BE2C (cell line): Measurements from ENCODE around the gene MYH14.
A peak's percentile ranks its signal among the peaks of the same experiment; 100 is the strongest.

ENCODE experiments used
- DNase-seq: peaks from one replicate; pipeline ENCODE4 v3.0.0-alpha.2; 2020
- H3K27me3 ChIP-seq: fragments of 250-450 bp; sonication (Bioruptor Pico); 2 replicates; pipeline ENCODE4 v1.5.1; 2020; ENCODE audit warnings: mild to moderate bottlenecking
- H3K36me3 ChIP-seq: fragments of 250-450 bp; sonication (Bioruptor Pico); 2 replicates; pipeline ENCODE4 v1.5.1; 2020; ENCODE audit warnings: mild to moderate bottlenecking
- H3K4me1 ChIP-seq: fragments of 250-450 bp; sonication (Bioruptor Pico); 2 replicates; pipeline ENCODE4 v1.5.1; 2020
- H3K4me3 ChIP-seq: 2 replicates; pipeline ENCODE4 v1.5.1; 2011; ENCODE audit warnings: low read depth, low read length
- H3K9me3 ChIP-seq: fragments of 250-450 bp; sonication (Bioruptor Pico); 2 replicates; pipeline ENCODE4 v1.5.1; 2020
- CTCF ChIP-seq: IDR thresholded peaks from 2 replicates; pipeline ENCODE4 v1.5.1; 2012; ENCODE audit warnings: mild to moderate bottlenecking, low read depth, low read length

MYH14 gene

GRCh38 chr19:50315773-50316448 is 112.5 kb downstream of the MYH14 start:
- Histone ChIP-seq H3K4me3 (peak overlapping the region; percentile 45), H3K27me3 (peaks cover 15% of the 10 kb centered on the region), H3K9me3 (no peaks in the 10 kb centered on the region), H3K4me1 (no peaks in the 10 kb centered on the region), H3K36me3 (no peaks in the 10 kb centered on the region)
- peak; percentile 34 for DNase-seq
- no peak for TF ChIP-seq CTCF

DNA sequence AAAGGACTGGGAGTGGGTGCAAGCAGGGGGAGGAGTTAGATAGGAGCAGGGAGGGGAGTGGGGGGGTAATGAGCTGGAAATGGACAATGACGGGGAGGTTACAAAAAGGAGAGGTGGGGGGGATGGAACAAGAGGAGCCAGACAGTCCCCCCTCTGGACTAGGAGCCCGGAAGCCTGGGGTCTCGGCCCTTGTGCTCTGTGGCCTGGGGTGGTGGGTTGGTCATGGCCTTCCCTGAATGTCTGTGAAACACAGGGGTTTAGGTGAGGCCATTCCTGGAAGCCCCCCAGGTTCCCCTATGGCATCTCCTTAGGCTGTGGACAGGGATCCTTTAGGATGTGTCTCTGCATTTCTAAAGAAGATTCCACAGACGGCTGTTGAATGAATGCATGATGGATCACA is 113.7 kb downstream of the MYH14 start:
- H3K4me1 ChIP-seq: no peaks in the 10 kb centered on the region
- H3K36me3 ChIP-seq: no peaks in the 10 kb centered on the region
- no peak for DNase-seq
- TF ChIP-seq CTCF: no peak
- peaks cover 15% of the 10 kb centered on the region for H3K27me3 ChIP-seq
- H3K9me3 ChIP-seq: no peaks in the 10 kb centered on the region
- no peak overlapping the region for H3K4me3 ChIP-seq

DNA sequence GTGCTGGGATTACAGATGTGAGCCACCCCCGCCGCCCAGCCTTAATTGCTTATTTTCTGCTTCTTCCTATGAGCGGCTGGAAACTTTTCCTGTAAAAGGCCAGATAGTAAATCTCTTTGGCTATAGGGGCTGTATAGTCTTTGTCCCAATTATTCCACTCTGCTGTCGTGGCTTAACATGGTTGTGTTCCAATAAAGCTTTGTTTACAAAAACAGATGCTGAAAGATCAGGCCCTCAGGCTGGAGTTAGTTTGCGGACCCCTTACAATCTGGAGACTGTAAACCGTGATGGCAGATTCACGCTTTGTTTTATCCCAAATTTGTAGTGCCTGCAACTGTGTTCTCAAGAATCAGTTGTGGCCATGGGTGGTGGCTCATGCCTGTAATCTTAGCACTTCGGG is 115.0 kb downstream of the MYH14 start:
- Histone ChIP-seq H3K9me3 (no peaks in the 10 kb centered on the region), H3K4me1 (no peaks in the 10 kb centered on the region), H3K4me3 (no peak overlapping the region), H3K36me3 (no peaks in the 10 kb centered on the region), H3K27me3 (peaks cover 9% of the 10 kb centered on the region)
- no peak for TF ChIP-seq CTCF
- no peak for DNase-seq

GRCh38 chr19:50319156-50319555 is 115.7 kb downstream of the MYH14 start:
- no peak overlapping the region for H3K4me3 ChIP-seq
- no peak for DNase-seq
- no peak for TF ChIP-seq CTCF
- H3K27me3 ChIP-seq: peaks cover 8% of the 10 kb centered on the region
- no peaks in the 10 kb centered on the region for H3K9me3 ChIP-seq
- no peaks in the 10 kb centered on the region for H3K36me3 ChIP-seq
- H3K4me1 ChIP-seq: no peaks in the 10 kb centered on the region

DNA sequence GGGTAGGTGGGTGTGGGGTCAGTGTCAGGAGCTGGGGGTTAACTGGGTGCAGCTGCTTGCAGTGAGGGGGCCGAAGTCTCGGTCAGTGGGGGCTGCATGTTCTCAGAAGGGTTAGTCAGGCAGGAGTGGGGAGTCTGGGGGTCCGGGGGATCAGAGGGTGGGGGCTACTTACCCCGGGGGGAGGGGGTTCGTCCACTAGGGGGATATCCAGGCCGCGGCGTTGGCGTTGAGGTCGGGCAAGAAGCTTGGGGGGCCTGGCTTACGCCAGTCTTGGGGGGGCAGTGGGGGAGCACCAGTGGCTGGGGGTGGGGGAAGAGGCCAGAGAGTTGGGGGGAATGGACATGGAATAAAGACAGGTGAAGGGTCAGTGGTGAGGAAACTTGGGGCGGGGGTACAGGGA is 116.6 kb downstream of the MYH14 start:
- no peak overlapping the region for H3K4me3 ChIP-seq
- H3K27me3 ChIP-seq: peaks cover 1% of the 10 kb centered on the region; the same call in 1 of the 2 replicates
- H3K4me1 ChIP-seq: peaks cover 2% of the 10 kb centered on the region
- no peaks in the 10 kb centered on the region for H3K9me3 ChIP-seq
- H3K36me3 ChIP-seq: no peaks in the 10 kb centered on the region
- no peak for TF ChIP-seq CTCF
- no peak for DNase-seq

DNA sequence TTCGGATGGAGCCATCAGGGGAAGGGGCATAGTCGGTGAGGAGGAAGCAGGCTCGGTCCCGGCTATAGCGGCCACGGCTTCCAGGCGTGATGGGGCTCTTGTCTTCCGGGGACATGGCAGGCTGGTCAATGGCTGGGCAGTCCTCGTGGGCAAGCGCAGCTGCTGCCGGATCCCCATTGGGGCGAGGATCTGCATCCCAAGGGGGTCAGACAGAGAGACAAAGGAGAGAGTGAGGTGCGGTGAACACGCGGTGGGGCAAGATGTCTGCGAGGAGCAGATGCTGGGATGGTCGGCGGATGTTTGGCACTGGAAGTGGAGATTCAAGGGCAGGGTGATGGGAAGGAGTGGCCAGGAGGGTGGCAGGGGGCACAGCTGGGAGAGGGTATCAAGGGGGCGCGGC is 117.2 kb downstream of the MYH14 start:
- Histone ChIP-seq H3K9me3 (no peaks in the 10 kb centered on the region), H3K4me3 (no peak overlapping the region), H3K4me1 (peaks cover 4% of the 10 kb centered on the region), H3K36me3 (no peaks in the 10 kb centered on the region), H3K27me3 (no peaks in the 10 kb centered on the region)
- no peak for TF ChIP-seq CTCF
- no peak for DNase-seq
